ENCODE measurements around the gene MYO1H.

The MYO1H gene

GRCh38 chr12:109331301-109331952, 16.3 kb upstream of the MYO1H start:
- TF ChIP-seq, protein P1, sequence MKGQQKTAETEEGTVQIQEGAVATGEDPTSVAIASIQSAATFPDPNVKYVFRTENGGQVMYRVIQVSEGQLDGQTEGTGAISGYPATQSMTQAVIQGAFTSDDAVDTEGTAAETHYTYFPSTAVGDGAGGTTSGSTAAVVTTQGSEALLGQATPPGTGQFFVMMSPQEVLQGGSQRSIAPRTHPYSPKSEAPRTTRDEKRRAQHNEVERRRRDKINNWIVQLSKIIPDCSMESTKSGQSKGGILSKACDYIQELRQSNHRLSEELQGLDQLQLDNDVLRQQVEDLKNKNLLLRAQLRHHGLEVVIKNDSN (IDR thresholded peaks at IDR 0.05): no peak
- TF ChIP-seq FOXM1 (IDR thresholded peaks at IDR 0.05; ENCODE audit: borderline replicate concordance, low read depth) (no peak), RAD21 (IDR thresholded peaks at IDR 0.05; ENCODE audit: low read depth) (no peak), NFIC (IDR thresholded peaks at IDR 0.05) (no peak), TCF12 (IDR thresholded peaks at IDR 0.05; ENCODE audit: low read depth) (no peak), CREB1 (IDR thresholded peaks at IDR 0.05; ENCODE audit: low read depth) (no peak), CEBPB (IDR thresholded peaks at IDR 0.05) (no peak)

- TF ChIP-seq YY1 (IDR thresholded peaks at IDR 0.05; ENCODE audit: low read depth) (no peak), TAF1 (IDR thresholded peaks at IDR 0.05; ENCODE audit: low read depth) (no peak), CREB1 (IDR thresholded peaks at IDR 0.05; ENCODE audit: low read depth) (no peak)
- TF ChIP-seq, protein P2, sequence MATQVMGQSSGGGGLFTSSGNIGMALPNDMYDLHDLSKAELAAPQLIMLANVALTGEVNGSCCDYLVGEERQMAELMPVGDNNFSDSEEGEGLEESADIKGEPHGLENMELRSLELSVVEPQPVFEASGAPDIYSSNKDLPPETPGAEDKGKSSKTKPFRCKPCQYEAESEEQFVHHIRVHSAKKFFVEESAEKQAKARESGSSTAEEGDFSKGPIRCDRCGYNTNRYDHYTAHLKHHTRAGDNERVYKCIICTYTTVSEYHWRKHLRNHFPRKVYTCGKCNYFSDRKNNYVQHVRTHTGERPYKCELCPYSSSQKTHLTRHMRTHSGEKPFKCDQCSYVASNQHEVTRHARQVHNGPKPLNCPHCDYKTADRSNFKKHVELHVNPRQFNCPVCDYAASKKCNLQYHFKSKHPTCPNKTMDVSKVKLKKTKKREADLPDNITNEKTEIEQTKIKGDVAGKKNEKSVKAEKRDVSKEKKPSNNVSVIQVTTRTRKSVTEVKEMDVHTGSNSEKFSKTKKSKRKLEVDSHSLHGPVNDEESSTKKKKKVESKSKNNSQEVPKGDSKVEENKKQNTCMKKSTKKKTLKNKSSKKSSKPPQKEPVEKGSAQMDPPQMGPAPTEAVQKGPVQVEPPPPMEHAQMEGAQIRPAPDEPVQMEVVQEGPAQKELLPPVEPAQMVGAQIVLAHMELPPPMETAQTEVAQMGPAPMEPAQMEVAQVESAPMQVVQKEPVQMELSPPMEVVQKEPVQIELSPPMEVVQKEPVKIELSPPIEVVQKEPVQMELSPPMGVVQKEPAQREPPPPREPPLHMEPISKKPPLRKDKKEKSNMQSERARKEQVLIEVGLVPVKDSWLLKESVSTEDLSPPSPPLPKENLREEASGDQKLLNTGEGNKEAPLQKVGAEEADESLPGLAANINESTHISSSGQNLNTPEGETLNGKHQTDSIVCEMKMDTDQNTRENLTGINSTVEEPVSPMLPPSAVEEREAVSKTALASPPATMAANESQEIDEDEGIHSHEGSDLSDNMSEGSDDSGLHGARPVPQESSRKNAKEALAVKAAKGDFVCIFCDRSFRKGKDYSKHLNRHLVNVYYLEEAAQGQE (IDR thresholded peaks at IDR 0.05; ENCODE audit: low read depth): no peak
Observed at GRCh38 chr12:109334887-109335286, 12.8 kb upstream of the MYO1H start.

- no peak for TF ChIP-seq MAX (IDR thresholded peaks at IDR 0.05)
- TF ChIP-seq, protein P1 (IDR thresholded peaks at IDR 0.05): peak; percentile 73
Observed at GRCh38 chr12:109336593-109336992, 11.1 kb upstream of the MYO1H start.

- no peak for TF ChIP-seq EP300 (IDR thresholded peaks at IDR 0.05; ENCODE audit: borderline replicate concordance)
- TF ChIP-seq TAF1 (IDR thresholded peaks at IDR 0.05; ENCODE audit: low read depth): no peak
- TF ChIP-seq, protein P1 (IDR thresholded peaks at IDR 0.05): no peak
- no peak for TF ChIP-seq EGR1 (IDR thresholded peaks at IDR 0.05)
- no peak for TF ChIP-seq CEBPB (IDR thresholded peaks at IDR 0.05)
- TF ChIP-seq RAD21 (IDR thresholded peaks at IDR 0.05; ENCODE audit: low read depth): no peak
- no peak for TF ChIP-seq YY1 (IDR thresholded peaks at IDR 0.05; ENCODE audit: low read depth)
- TF ChIP-seq ZBTB7A (IDR thresholded peaks at IDR 0.05; ENCODE audit: low read depth): no peak
- TF ChIP-seq, protein P2 (IDR thresholded peaks at IDR 0.05; ENCODE audit: low read depth): no peak
- TF ChIP-seq TEAD4 (IDR thresholded peaks at IDR 0.05): no peak
- TF ChIP-seq CREB1 (IDR thresholded peaks at IDR 0.05; ENCODE audit: low read depth): no peak
- no peak for TF ChIP-seq TCF12 (IDR thresholded peaks at IDR 0.05; ENCODE audit: low read depth)
- TF ChIP-seq NFIC (IDR thresholded peaks at IDR 0.05): no peak
- TF ChIP-seq MAX (IDR thresholded peaks at IDR 0.05): no peak
- TF ChIP-seq FOXM1 (IDR thresholded peaks at IDR 0.05; ENCODE audit: borderline replicate concordance, low read depth): no peak
Observed at GRCh38 chr12:109343677-109344076, 4.0 kb upstream of the MYO1H start.

DNA sequence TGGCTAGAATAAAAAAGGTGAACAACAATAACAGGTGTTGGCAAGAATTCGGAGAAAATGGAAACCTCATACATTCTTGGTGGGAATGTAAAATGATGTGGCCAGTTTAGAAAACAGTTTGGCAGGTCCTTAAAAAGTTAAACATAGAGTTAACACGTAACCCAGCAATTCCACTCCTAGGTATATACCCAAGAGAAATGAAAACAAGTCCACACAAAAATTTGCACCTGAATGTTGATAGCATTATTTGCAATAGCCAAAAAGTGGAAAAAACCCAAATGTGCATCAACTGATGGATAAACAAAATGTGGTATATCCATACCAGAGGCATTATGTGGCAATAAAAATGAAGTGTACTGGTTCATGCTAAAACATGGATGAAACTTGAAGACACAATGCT, 2.3 kb upstream of the MYO1H start:
- TF ChIP-seq ZBTB7A (IDR thresholded peaks at IDR 0.05; ENCODE audit: low read depth): no peak
- TF ChIP-seq EP300 (IDR thresholded peaks at IDR 0.05; ENCODE audit: borderline replicate concordance): no peak
- TF ChIP-seq TEAD4 (IDR thresholded peaks at IDR 0.05): no peak
- TF ChIP-seq, protein P2 (IDR thresholded peaks at IDR 0.05; ENCODE audit: low read depth): no peak
- no peak for TF ChIP-seq CEBPB (IDR thresholded peaks at IDR 0.05)
- TF ChIP-seq TCF12 (IDR thresholded peaks at IDR 0.05; ENCODE audit: low read depth): no peak
- TF ChIP-seq YY1 (IDR thresholded peaks at IDR 0.05; ENCODE audit: low read depth): no peak
- no peak for TF ChIP-seq TAF1 (IDR thresholded peaks at IDR 0.05; ENCODE audit: low read depth)
- TF ChIP-seq, protein P1 (IDR thresholded peaks at IDR 0.05): no peak
- TF ChIP-seq MAX (IDR thresholded peaks at IDR 0.05): no peak
- no peak for TF ChIP-seq CREB1 (IDR thresholded peaks at IDR 0.05; ENCODE audit: low read depth)
- no peak for TF ChIP-seq RAD21 (IDR thresholded peaks at IDR 0.05; ENCODE audit: low read depth)
- no peak for TF ChIP-seq NFIC (IDR thresholded peaks at IDR 0.05)
